Activated T-helper 1 cell treated with anti-CD3 and anti-CD28 coated beads, Interleukin-2, amount 50 U/mL, for 16 hours (primary cell): ENCODE data around the gene ATXN7.

Experiments
- DNase-seq, 2 donors: peaks; one replicate each; pipeline ENCODE4 v3.0.0-alpha.2; 2020; ENCODE audit warnings: low read depth in 1 of 2, low spot score in 1 of 2

ATXN7 gene

GRCh38 chr3:64042952-64043351, 179.3 kb downstream of the ATXN7 start:
- DNase-seq, result no peak

- no peak for DNase-seq
Observed at GRCh38 chr3:64046592-64046991, 182.9 kb downstream of the ATXN7 start.

- no peak for DNase-seq
Observed at GRCh38 chr3:64046996-64047594, 183.4 kb downstream of the ATXN7 start.

GRCh38 chr3:64047787-64048186, 184.1 kb downstream of the ATXN7 start:
- no peak for DNase-seq

GRCh38 chr3:64048631-64049061, 185.0 kb downstream of the ATXN7 start:
- DNase-seq, result no peak

- DNase-seq, result no peak
Observed at GRCh38 chr3:64049136-64049535, 185.5 kb downstream of the ATXN7 start.

GRCh38 chr3:64049832-64050231, 186.2 kb downstream of the ATXN7 start:
- no peak for DNase-seq
